ENCODE results near the gene BET1L.

The BET1L gene

DNA sequence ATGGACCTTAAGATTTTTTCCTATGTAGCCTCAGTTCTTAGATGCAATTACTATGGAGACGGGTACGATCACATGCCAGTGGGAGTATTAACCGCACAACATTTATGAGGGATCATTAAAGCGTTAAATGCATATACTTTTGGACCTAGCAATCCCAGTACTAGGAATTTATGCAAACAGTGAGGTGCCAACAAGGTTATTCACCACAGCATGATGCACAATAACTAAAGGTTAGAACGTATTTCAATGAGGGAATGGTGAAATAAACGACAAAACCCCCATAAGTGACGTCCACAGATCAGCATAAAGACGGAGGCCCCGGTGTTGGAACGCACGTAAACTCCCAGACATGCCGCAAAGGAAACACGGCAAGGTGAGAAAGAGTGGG, 28.4 kb upstream of the BET1L start:
- no peak overlapping the region for H3K23ac ChIP-seq (ENCODE audit: low read length)
- DNase-seq: no peak
- peak overlapping the region; percentile 85 for H3K4me2 ChIP-seq (ENCODE audit: low read length)
- peak overlapping the region; percentile 99 for H3K18ac ChIP-seq (ENCODE audit: low read length)
- H2BK5ac ChIP-seq (ENCODE audit: low read depth, low read length, poor library complexity): peak overlapping the region; percentile 90
- H3K9ac ChIP-seq (ENCODE audit: low read length): peak overlapping the region; percentile 94
- peak overlapping the region; percentile 100 for H3K14ac ChIP-seq (ENCODE audit: low read length)
- peak overlapping the region; percentile 95 for H4K12ac ChIP-seq (ENCODE audit: low read depth, low read length)
- H3K27me3 ChIP-seq (ENCODE audit: insufficient read depth, low read length): no peaks in the 10 kb centered on the region
- no peaks in the 10 kb centered on the region for H3K9me3 ChIP-seq (ENCODE audit: insufficient read depth, low read depth, low read length)
- WGBS (ENCODE audit: extremely low coverage, insufficient coverage, insufficient read length): no CpG with 5 or more reads among the region's 13 CpGs
- peaks cover 2 to 6% of the 10 kb centered on the region in 2 experiments for H3K36me3 ChIP-seq (ENCODE audit: control insufficient read depth in 1 of 2, insufficient read depth in 2 of 2, low read length in 2 of 2)
- H3K4me1 ChIP-seq (ENCODE audit: control insufficient read depth in 1 of 2, insufficient read depth in 2 of 2, low read length in 2 of 2): peaks cover 0 to 6% of the 10 kb centered on the region in 2 experiments
- peak overlapping the region; percentile 96 for H3K4ac ChIP-seq (ENCODE audit: low read depth, low read length)
- H2BK120ac ChIP-seq (ENCODE audit: insufficient read depth, low read length, poor library complexity): peak overlapping the region; percentile 96
- H4K91ac ChIP-seq (ENCODE audit: low read depth, low read length): peak overlapping the region; percentile 69
- peak overlapping the region; percentile 98 for H4K8ac ChIP-seq (ENCODE audit: low read depth, low read length)
- peak overlapping the region; percentile 77 for H3K27ac ChIP-seq (ENCODE audit: low read depth, low read length)
- peak overlapping the region; percentile 96 for H3K4me3 ChIP-seq (ENCODE audit: low read depth, low read length)
- peaks cover 13% of the 10 kb centered on the region for H3K79me2 ChIP-seq (ENCODE audit: control insufficient read depth, insufficient read depth, low read length, poor library complexity)
- peak overlapping the region; percentile 9 for H2AK5ac ChIP-seq (ENCODE audit: low read length)
- H2AFZ ChIP-seq (ENCODE audit: insufficient read depth, low read length, poor library complexity): peak overlapping the region; percentile 99
- H2BK12ac ChIP-seq (ENCODE audit: low read length): peak overlapping the region; percentile 5
- peaks cover 11% of the 10 kb centered on the region for H3K79me1 ChIP-seq (ENCODE audit: low read length)

DNA sequence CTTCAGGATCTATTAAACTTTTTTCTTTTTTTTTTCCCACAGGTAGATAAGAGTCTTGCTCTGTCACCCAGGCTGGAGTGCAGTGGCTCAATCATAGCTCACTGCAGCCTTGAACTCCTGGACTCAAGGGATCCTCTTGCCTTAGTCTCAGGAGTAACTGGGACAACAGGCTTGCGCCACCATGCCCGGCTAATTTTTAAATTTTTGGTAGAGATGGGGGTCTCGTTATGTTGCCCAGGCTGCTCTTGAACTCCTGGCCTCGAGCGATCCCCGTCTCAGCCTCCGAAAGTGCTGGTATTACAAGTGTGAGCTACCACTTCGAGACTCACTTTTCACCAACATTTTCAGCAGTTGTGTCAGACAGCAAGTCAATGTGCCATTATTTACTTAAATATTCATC, 28.0 kb upstream of the BET1L start:
- Histone ChIP-seq H3K4ac (ENCODE audit: low read depth, low read length) (no peak overlapping the region), H2AFZ (ENCODE audit: insufficient read depth, low read length, poor library complexity) (no peak overlapping the region)
- WGBS (ENCODE audit: extremely low coverage, insufficient coverage, insufficient read length): no CpG with 5 or more reads among the region's 8 CpGs

GRCh38 chr11:232783-233565, 25.8 kb upstream of the BET1L start:
- no peak overlapping the region for H4K91ac ChIP-seq (ENCODE audit: low read depth, low read length)
- no CpG with 5 or more reads among the region's 20 CpGs for WGBS (ENCODE audit: extremely low coverage, insufficient coverage, insufficient read length)

More for the DNA sequence above, 28.0 kb upstream of the BET1L start:
- Histone ChIP-seq H2AK5ac (ENCODE audit: low read length) (no peak overlapping the region), H3K18ac (ENCODE audit: low read length) (no peak overlapping the region), H2BK120ac (ENCODE audit: insufficient read depth, low read length, poor library complexity) (no peak overlapping the region), H4K12ac (ENCODE audit: low read depth, low read length) (no peak overlapping the region), H3K36me3 (ENCODE audit: control insufficient read depth in 1 of 2, insufficient read depth in 2 of 2, low read length in 2 of 2) (peaks cover 4 to 5% of the 10 kb centered on the region in 2 experiments), H3K9me3 (ENCODE audit: insufficient read depth, low read depth, low read length) (no peaks in the 10 kb centered on the region), H3K4me2 (ENCODE audit: low read length) (no peak overlapping the region), H3K27me3 (ENCODE audit: insufficient read depth, low read length) (no peaks in the 10 kb centered on the region), H3K9ac (ENCODE audit: low read length) (no peak overlapping the region), H4K8ac (ENCODE audit: low read depth, low read length) (no peak overlapping the region), H3K79me1 (ENCODE audit: low read length) (peaks cover 11% of the 10 kb centered on the region), H2BK5ac (ENCODE audit: low read depth, low read length, poor library complexity) (no peak overlapping the region), H3K79me2 (ENCODE audit: control insufficient read depth, insufficient read depth, low read length, poor library complexity) (peaks cover 13% of the 10 kb centered on the region), H3K23ac (ENCODE audit: low read length) (no peak overlapping the region), H3K14ac (ENCODE audit: low read length) (no peak overlapping the region), H2BK12ac (ENCODE audit: low read length) (no peak overlapping the region), H3K27ac (ENCODE audit: low read depth, low read length) (no peak overlapping the region), H3K4me3 (ENCODE audit: low read depth, low read length) (no peak overlapping the region), H3K4me1 (ENCODE audit: control insufficient read depth in 1 of 2, insufficient read depth in 2 of 2, low read length in 2 of 2) (peaks cover 0 to 6% of the 10 kb centered on the region in 2 experiments), H4K91ac (ENCODE audit: low read depth, low read length) (no peak overlapping the region)
- DNase-seq: no peak

DNA sequence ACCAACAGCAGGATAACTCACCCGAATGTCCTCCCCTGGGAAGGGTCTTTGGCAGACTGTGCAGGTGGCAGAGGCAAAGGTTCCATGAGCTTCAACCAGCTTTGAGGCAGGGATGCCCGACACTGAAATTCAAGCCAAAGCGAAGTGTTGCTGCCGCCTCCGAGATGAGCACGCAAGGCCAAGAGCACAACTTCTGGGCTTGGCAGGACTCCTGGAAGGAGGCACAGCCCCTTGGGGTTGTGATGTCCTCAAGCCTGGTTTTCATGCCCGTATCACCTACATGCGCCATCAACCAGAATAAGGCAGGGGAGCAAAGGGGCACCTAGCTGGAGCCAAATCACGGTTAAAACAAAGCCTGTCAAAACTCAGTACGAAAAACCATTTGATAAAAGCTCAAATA, 23.2 kb upstream of the BET1L start:
- no peak overlapping the region for H2BK12ac ChIP-seq (ENCODE audit: low read length)
- H3K4ac ChIP-seq (ENCODE audit: low read depth, low read length): no peak overlapping the region
- H2BK5ac ChIP-seq (ENCODE audit: low read depth, low read length, poor library complexity): no peak overlapping the region
- H3K9me3 ChIP-seq (ENCODE audit: insufficient read depth, low read depth, low read length): no peaks in the 10 kb centered on the region
- H3K27ac ChIP-seq (ENCODE audit: low read depth, low read length): no peak overlapping the region
- no peaks in the 10 kb centered on the region for H3K79me1 ChIP-seq (ENCODE audit: low read length)
- H3K4me2 ChIP-seq (ENCODE audit: low read length): no peak overlapping the region
- no peak overlapping the region for H2AFZ ChIP-seq (ENCODE audit: insufficient read depth, low read length, poor library complexity)
- H3K4me1 ChIP-seq (ENCODE audit: control insufficient read depth in 1 of 2, insufficient read depth in 2 of 2, low read length in 2 of 2): peaks cover 0 to 4% of the 10 kb centered on the region in 2 experiments
- no peak overlapping the region for H3K14ac ChIP-seq (ENCODE audit: low read length)
- no CpG with 5 or more reads among the region's 10 CpGs for WGBS (ENCODE audit: extremely low coverage, insufficient coverage, insufficient read length)
- no peak overlapping the region for H2BK120ac ChIP-seq (ENCODE audit: insufficient read depth, low read length, poor library complexity)
- no peak overlapping the region for H3K4me3 ChIP-seq (ENCODE audit: low read depth, low read length)
- H4K8ac ChIP-seq (ENCODE audit: low read depth, low read length): no peak overlapping the region
- H2AK5ac ChIP-seq (ENCODE audit: low read length): no peak overlapping the region
- no peak overlapping the region for H3K23ac ChIP-seq (ENCODE audit: low read length)
- no peaks in the 10 kb centered on the region for H3K27me3 ChIP-seq (ENCODE audit: insufficient read depth, low read length)
- no peak overlapping the region for H3K18ac ChIP-seq (ENCODE audit: low read length)
- peaks cover 0 to 4% of the 10 kb centered on the region in 2 experiments for H3K36me3 ChIP-seq (ENCODE audit: control insufficient read depth in 1 of 2, insufficient read depth in 2 of 2, low read length in 2 of 2)
- H3K9ac ChIP-seq (ENCODE audit: low read length): no peak overlapping the region
- no peak overlapping the region for H4K12ac ChIP-seq (ENCODE audit: low read depth, low read length)
- no peak for DNase-seq
- no peak overlapping the region for H4K91ac ChIP-seq (ENCODE audit: low read depth, low read length)
- H3K79me2 ChIP-seq (ENCODE audit: control insufficient read depth, insufficient read depth, low read length, poor library complexity): no peaks in the 10 kb centered on the region

More at GRCh38 chr11:232783-233565, 25.8 kb upstream of the BET1L start:
- no peak overlapping the region for H3K4me2 ChIP-seq (ENCODE audit: low read length)
- H2BK12ac ChIP-seq (ENCODE audit: low read length): peak overlapping the region; percentile 16
- no peak overlapping the region for H3K4ac ChIP-seq (ENCODE audit: low read depth, low read length)
- H3K79me1 ChIP-seq (ENCODE audit: low read length): peaks cover 11% of the 10 kb centered on the region
- H3K4me3 ChIP-seq (ENCODE audit: low read depth, low read length): no peak overlapping the region
- H3K23ac ChIP-seq (ENCODE audit: low read length): no peak overlapping the region
- no peak overlapping the region for H2AFZ ChIP-seq (ENCODE audit: insufficient read depth, low read length, poor library complexity)
- H3K36me3 ChIP-seq (ENCODE audit: control insufficient read depth in 1 of 2, insufficient read depth in 2 of 2, low read length in 2 of 2): peaks cover 0 to 4% of the 10 kb centered on the region in 2 experiments
- no peak overlapping the region for H3K27ac ChIP-seq (ENCODE audit: low read depth, low read length)
- no peak overlapping the region for H3K14ac ChIP-seq (ENCODE audit: low read length)
- no peak overlapping the region for H3K18ac ChIP-seq (ENCODE audit: low read length)
- H3K79me2 ChIP-seq (ENCODE audit: control insufficient read depth, insufficient read depth, low read length, poor library complexity): peaks cover 13% of the 10 kb centered on the region
- peaks cover 0 to 6% of the 10 kb centered on the region in 2 experiments for H3K4me1 ChIP-seq (ENCODE audit: control insufficient read depth in 1 of 2, insufficient read depth in 2 of 2, low read length in 2 of 2)
- H4K12ac ChIP-seq (ENCODE audit: low read depth, low read length): no peak overlapping the region
- no peak overlapping the region for H4K8ac ChIP-seq (ENCODE audit: low read depth, low read length)
- no peaks in the 10 kb centered on the region for H3K27me3 ChIP-seq (ENCODE audit: insufficient read depth, low read length)
- H2BK120ac ChIP-seq (ENCODE audit: insufficient read depth, low read length, poor library complexity): no peak overlapping the region
- no peak overlapping the region for H2AK5ac ChIP-seq (ENCODE audit: low read length)
- H3K9me3 ChIP-seq (ENCODE audit: insufficient read depth, low read depth, low read length): no peaks in the 10 kb centered on the region
- H3K9ac ChIP-seq (ENCODE audit: low read length): no peak overlapping the region
- no peak overlapping the region for H2BK5ac ChIP-seq (ENCODE audit: low read depth, low read length, poor library complexity)
- DNase-seq: no peak
